Ramos (cell line): Measurements from ENCODE around the gene PHKB.

Experiments used
- in situ Hi-C: fragments of 300-500 bp; cut with MboI; formaldehyde crosslinking; loops from one replicate; pipeline ENCODE4 v1.14.3; 2022; ENCODE audit warnings: low sequenced_read_pairs; ENCODE audit not compliant: unreplicated experiment

The PHKB gene

GRCh38 chr16:47715442-47716083 lies 254.4 kb downstream of the PHKB start:
- in situ Hi-C loops: no loop called here

- in situ Hi-C loops: no loop called here
Observed at GRCh38 chr16:47716571-47716970, 255.4 kb downstream of the PHKB start.

- in situ Hi-C loops: no loop called here
Observed at GRCh38 chr16:47719713-47720112, 258.6 kb downstream of the PHKB start.

GRCh38 chr16:47721006-47721637 lies 260.0 kb downstream of the PHKB start:
- in situ Hi-C loops: no loop called here

- in situ Hi-C loops: no loop called here
Observed at GRCh38 chr16:47722046-47722445, 260.9 kb downstream of the PHKB start.

GRCh38 chr16:47724115-47724785 lies 263.1 kb downstream of the PHKB start:
- in situ Hi-C loops: no loop called here

- in situ Hi-C loops: no loop called here
Observed at GRCh38 chr16:47725188-47725695, 264.1 kb downstream of the PHKB start.

- in situ Hi-C loops: no loop called here
Observed at GRCh38 chr16:47726031-47726675, 265.0 kb downstream of the PHKB start.

- in situ Hi-C loops: no loop called here
Observed at GRCh38 chr16:47727131-47727530, 266.0 kb downstream of the PHKB start.

GRCh38 chr16:47728205-47728604 lies 267.1 kb downstream of the PHKB start:
- in situ Hi-C loops: no loop called here

GRCh38 chr16:47729701-47730100 lies 268.6 kb downstream of the PHKB start:
- in situ Hi-C loops: no loop called here

GRCh38 chr16:47731252-47731651 lies 270.1 kb downstream of the PHKB start:
- in situ Hi-C loops: no loop called here

GRCh38 chr16:47732122-47732521 lies 271.0 kb downstream of the PHKB start:
- in situ Hi-C loops: no loop called here

- in situ Hi-C loops: no loop called here
Observed at GRCh38 chr16:47732523-47733111, 271.5 kb downstream of the PHKB start.

GRCh38 chr16:47734081-47734857 lies 273.1 kb downstream of the PHKB start:
- in situ Hi-C loops: no loop called here

GRCh38 chr16:47734987-47735594 lies 274.0 kb downstream of the PHKB start:
- in situ Hi-C loops: no loop called here

- in situ Hi-C loops: no loop called here
Observed at GRCh38 chr16:47750371-47750770, 289.2 kb downstream of the PHKB start.
